ENCODE measurements around the gene MMP25. TPM values are rescaled to one million over a fixed set of nuclear protein-coding genes. Genes with fewer than 3 reads are reported as not detected.

Gene MMP25
- total RNA-seq: under 1 TPM; under 0.01 to 1.00 TPM

GRCh38 chr16:3045758-3046640, at the start of gene MMP25:
TSS of gene MMP25 (plus strand) at chr16:3046561. CDS start at chr16:3046918, 357 bp downstream.

DNA sequence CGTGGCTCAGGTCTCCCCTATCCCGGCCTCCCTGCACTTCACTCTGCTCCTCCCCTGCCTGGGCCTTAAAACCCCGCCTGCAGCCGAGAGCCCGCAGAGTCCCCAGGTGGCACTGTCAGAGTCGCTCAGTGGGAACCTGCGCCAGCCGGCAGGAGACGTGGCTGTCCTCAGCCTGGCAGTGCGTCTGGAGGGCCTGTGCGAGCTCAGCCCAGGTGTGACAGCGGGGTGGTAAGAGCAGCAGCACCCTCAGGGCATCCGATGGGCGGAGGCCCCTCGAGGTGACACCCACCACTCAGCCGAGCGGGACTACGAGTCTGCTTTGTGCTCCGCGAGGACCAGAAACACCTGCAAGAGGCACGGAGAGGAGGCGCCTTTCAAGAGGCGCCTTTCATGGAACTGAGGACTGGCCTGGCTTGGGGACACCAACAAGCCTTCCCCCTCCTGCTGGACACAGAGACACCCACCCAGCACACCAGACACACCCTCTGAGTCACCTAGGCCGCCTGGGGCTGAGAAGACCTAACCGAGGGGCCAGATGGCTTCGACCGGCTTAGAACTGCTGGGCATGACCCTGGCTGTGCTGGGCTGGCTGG, 33.4 kb upstream of the MMP25 start, which contains the start of gene CLDN9:
Gene CLDN9 (plus strand): TSS at position 96 of the 593 bp plus-strand sequence. CDS start 440 bp downstream, at position 536.

GRCh38 chr16:3017794-3018506, 28.4 kb upstream of the MMP25 start, which contains the start of gene CLDN6:
TSS of gene CLDN6 (minus strand) at chr16:3018183. CDS start at chr16:3016021, 2,162 bp downstream.

GRCh38 chr16:3020247-3020603, 26.1 kb upstream of the MMP25 start, which contains the start of gene TNFRSF12A:
TSS of gene TNFRSF12A (plus strand) at chr16:3020368. CDS start at chr16:3020398, 30 bp downstream.

DNA sequence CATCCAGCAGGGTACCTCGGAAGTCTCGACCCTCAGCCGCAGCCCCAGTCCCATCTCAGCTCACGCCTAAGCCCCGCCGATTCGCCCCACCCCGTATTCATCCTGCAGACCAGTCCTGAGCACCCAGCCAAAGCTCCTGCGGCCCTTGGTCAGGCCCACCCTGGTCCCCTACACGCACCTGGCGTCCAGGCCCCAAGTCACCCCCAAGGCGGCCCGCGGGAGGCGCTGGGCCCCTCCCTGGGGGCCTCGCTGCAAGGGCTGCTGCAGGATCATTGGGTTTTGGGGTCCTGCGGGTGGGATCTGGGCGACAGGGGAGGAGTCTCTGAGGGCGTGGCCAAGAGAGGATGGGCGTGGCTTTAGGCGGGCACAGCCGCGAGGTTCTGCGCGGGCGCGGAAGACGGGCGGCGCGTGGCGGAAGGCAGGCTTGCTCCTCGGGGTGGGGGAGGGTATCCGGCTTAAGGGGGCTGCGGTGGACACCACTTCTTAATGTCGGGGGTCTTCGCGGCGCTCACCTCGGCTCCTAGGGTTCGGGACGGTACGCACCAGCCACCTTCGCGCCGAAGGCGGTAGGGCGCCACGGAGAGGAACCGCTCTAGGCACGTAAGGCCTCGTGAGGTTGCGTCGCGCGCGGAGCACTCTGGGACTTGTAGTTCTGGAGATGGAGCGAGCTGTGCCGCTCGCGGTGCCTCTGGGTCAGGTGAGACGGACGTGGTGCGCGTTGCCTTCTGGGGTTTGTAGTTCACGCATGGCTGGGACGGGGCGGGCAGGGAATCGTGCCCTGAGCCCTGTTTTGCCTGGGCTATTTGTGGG, 22.5 kb upstream of the MMP25 start, which contains the start of the genes HCFC1R1 and THOC6:
Gene HCFC1R1 (minus strand): TSS at position 274 of the 810 bp plus-strand sequence. CDS start 1 bp downstream, at position 273.
Gene THOC6 (plus strand): TSS at position 367 of the 810 bp plus-strand sequence. CDS start 292 bp downstream, at position 659.

DNA sequence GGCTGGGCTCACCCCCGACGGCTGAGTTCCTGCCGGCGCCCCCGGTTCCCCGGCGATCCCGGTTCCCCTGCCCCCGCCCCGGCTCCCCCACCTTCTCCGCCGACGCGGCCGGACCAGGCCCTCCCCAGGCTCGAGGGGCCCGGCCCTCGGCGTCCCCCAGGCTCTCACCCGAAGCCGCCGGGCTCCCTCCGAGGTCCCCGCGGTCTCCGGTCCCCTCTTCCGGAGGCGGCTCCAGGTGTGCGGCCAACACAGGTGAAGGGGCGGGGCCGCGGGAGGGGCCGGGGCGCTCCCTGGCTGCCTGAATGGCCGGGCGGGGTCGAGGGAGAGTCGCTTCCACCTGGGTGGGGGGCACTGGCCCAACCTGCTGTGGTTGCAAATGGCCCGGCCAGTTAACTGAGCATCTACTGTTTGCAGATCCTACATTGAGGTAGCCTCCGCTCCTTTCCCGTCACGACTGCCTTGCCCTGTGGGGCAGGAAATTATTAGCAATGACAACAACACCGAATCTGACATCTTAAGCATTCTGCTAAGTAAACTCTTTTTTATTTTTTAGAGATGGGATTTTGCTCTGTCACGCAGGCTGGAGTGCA, 9.5 kb upstream of the MMP25 start, which contains the start of gene BICDL2:
Gene BICDL2 (minus strand): TSS at position 219 of the 590 bp plus-strand sequence. CDS start 1,448 bp downstream, outside the sequence.

DNA sequence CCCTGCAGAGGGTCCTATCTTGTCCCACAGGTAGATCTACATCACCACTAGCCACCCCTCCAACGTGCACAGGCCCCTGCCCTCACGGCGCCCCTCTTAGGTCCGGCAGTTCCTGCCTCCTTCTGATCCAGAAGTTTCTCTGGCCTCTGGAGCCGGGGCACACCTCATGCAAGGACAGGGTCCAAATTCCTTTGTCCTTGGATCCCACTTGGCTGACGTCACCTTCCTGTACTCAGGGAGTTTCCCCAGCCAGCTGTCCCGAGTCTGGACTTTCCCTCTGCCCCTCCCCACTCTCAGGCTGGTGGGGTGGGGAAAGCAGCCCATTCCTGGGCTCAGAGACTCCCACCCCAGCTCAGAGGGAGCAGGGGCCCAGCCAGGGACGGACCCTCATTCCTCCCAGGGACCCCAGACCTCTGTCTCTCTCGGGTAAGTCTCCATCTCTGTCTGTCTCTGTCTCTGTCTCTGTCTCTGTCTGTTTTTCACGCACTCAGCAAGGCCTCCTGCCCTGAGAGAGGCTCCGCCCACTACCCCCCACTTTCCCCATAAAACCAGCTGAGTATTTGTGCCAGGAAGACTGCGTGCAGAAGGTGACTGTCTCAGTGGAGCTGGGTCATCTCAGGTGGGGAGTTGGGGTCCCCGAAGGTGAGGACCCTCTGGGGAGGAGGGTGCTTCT, 18.8 kb downstream of the MMP25 start, which contains the start of gene IL32:
Gene IL32 (plus strand): TSS at position 572 of the 673 bp plus-strand sequence. CDS start 172 bp downstream, outside the sequence.

DNA sequence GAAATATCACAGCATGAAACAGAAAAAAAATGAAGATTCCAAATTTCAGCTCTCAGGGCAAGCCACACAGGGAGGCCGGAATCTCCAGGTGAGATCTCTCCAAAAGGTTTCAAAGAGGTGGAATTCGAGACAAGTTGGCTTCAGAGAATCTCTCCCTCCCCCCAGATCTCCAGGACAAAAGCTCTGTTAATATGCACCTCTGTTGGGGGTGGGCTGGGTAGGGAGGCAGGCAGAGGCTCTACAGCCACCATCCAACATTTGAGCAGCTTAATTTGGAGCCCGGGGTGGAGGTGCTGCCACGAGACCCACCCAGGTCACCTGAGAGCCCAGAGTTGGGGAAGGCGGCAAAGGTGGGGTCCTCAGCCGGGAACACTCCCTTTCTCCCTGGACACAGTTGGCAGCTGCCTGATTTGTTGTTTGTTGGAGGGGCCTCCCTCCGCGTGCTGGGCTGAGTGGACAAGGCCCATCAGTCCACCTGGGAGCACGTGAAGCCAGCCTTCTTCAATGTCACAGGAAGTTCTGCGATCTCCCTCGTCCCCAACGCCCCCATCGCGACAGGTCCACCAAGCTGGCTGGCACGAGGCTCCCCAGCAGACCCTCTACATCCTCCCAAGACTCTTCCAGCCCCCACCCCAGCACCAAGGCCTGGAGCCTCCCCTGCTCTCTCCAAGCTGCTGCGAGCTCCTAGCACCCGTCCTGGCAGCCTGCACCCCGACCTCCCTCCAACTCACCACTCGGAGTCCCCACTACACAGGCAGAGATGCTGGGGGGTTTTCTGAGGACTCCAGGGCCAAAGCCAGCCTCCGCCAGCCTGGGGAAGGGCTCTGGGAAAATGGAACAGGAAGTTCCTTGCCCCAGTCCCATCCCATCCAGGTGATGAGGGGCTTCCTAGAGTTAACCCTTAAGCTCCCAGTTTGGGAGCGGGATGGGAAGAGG, 52.4 kb downstream of the MMP25 start, which contains the start of gene ZSCAN10:
Gene ZSCAN10 (minus strand): TSS at position 836 of the 936 bp plus-strand sequence. CDS start 6,357 bp downstream, outside the sequence.

Small RNA genes lying within 50 kb of the gene (small RNA-seq; reads per million reads assigned to genes)
- 0.21 to 0.52 reads per million in 2 donors for gene RNU1-22P

Other genes starting within 250 kb of the MMP25 start
- gene PRSS41, start 248.1 kb upstream of the MMP25 start, total RNA-seq: not detected
- gene PRSS21, start 229.3 kb upstream of the MMP25 start, total RNA-seq: 1 to 10 TPM in 1 of 2 donors, not detected in 1; 1.4 TPM
- gene ZG16B, start 216.3 kb upstream of the MMP25 start, total RNA-seq: not detected
- not detected for gene PRSS22, start 188.4 kb upstream of the MMP25 start, total RNA-seq
- 10 to 100 TPM; 47.8 to 57.6 TPM for gene FLYWCH2, start 163.3 kb upstream of the MMP25 start, total RNA-seq
- gene FLYWCH1, start 134.6 kb upstream of the MMP25 start, total RNA-seq: 100 to 1,000 TPM in 1 of 2 donors, 10 to 100 TPM in 1; 54.6 to 113 TPM
- gene KREMEN2, start 82.3 kb upstream of the MMP25 start, total RNA-seq: under 1 TPM; 0.33 to 0.34 TPM
- 10 to 100 TPM in 1 of 2 donors, 1 to 10 TPM in 1; 9.6 to 22.0 TPM for gene PAQR4, start 77.2 kb upstream of the MMP25 start, total RNA-seq
- gene PKMYT1, start 66.1 kb upstream of the MMP25 start, total RNA-seq: 10 to 100 TPM; 16.5 to 52.3 TPM
- not detected for gene CLDN9, start 33.6 kb upstream of the MMP25 start, total RNA-seq
- gene CLDN6, start 28.4 kb upstream of the MMP25 start, total RNA-seq: not detected
- 10 to 100 TPM; 16.9 to 35.6 TPM for gene TNFRSF12A, start 26.2 kb upstream of the MMP25 start, total RNA-seq
- gene HCFC1R1, start 22.6 kb upstream of the MMP25 start, total RNA-seq: 10 to 100 TPM; 11.7 to 19.6 TPM
- gene THOC6, start 22.5 kb upstream of the MMP25 start, total RNA-seq: 10 to 100 TPM; 24.0 to 25.5 TPM
- gene BICDL2, start 9.6 kb upstream of the MMP25 start, total RNA-seq: not detected
- 1 to 10 TPM in 1 of 2 donors, not detected in 1; 6.2 TPM for gene IL32, start 19.1 kb downstream of the MMP25 start, total RNA-seq
- not detected for gene ZSCAN10, start 52.7 kb downstream of the MMP25 start, total RNA-seq
- gene ZNF205, start 66.0 kb downstream of the MMP25 start, total RNA-seq: 10 to 100 TPM; 17.6 to 18.2 TPM
- gene ZNF213, start 88.5 kb downstream of the MMP25 start, total RNA-seq: 1 to 10 TPM; 7.0 to 7.9 TPM
- gene OR1F1, start 141.6 kb downstream of the MMP25 start, total RNA-seq: not detected
- 10 to 100 TPM in 1 of 2 donors, 1 to 10 TPM in 1; 9.3 to 12.3 TPM for gene ZNF200, start 188.6 kb downstream of the MMP25 start, total RNA-seq
- gene MEFV, start 210.1 kb downstream of the MMP25 start, total RNA-seq: under 1 TPM; 0.33 to 0.34 TPM
- 10 to 100 TPM; 33.3 to 41.6 TPM for gene ZNF263, start 236.9 kb downstream of the MMP25 start, total RNA-seq